ENCODE results near the gene ZIC2.

The ZIC2 gene

GRCh38 chr13:99995104-99995588 is 13.6 kb downstream of the ZIC2 start:
- Histone ChIP-seq H3K36me3 (ENCODE audit: insufficient read depth, low read length) (no peaks in the 10 kb centered on the region), H3K4me3 (ENCODE audit: low read depth, low read length) (no peak overlapping the region), H3K4me1 (ENCODE audit: control insufficient read depth, insufficient read depth, low read length, unreplicated experiment) (no peaks in the 10 kb centered on the region), H2AFZ (ENCODE audit: low read length, unreplicated experiment) (no peak overlapping the region), H3K79me2 (ENCODE audit: control insufficient read depth, insufficient read depth, low read length, unreplicated experiment) (no peaks in the 10 kb centered on the region), H3K27me3 (ENCODE audit: insufficient read depth, low read length) (peaks cover 95% of the 10 kb centered on the region), H3K27ac (ENCODE audit: low read depth, low read length) (no peak overlapping the region)

GRCh38 chr13:99995589-99996380 is 14.2 kb downstream of the ZIC2 start:
- Histone ChIP-seq H3K27me3 (ENCODE audit: insufficient read depth, low read length) (peaks cover 88% of the 10 kb centered on the region), H3K79me2 (ENCODE audit: control insufficient read depth, insufficient read depth, low read length, unreplicated experiment) (no peaks in the 10 kb centered on the region), H3K36me3 (ENCODE audit: insufficient read depth, low read length) (no peaks in the 10 kb centered on the region), H3K4me3 (ENCODE audit: low read depth, low read length) (no peak overlapping the region), H2AFZ (ENCODE audit: low read length, unreplicated experiment) (no peak overlapping the region), H3K27ac (ENCODE audit: low read depth, low read length) (no peak overlapping the region), H3K4me1 (ENCODE audit: control insufficient read depth, insufficient read depth, low read length, unreplicated experiment) (no peaks in the 10 kb centered on the region)

GRCh38 chr13:99996381-99996973 is 14.9 kb downstream of the ZIC2 start:
- peaks cover 81% of the 10 kb centered on the region for H3K27me3 ChIP-seq (ENCODE audit: insufficient read depth, low read length)
- no peaks in the 10 kb centered on the region for H3K79me2 ChIP-seq (ENCODE audit: control insufficient read depth, insufficient read depth, low read length, unreplicated experiment)
- H2AFZ ChIP-seq (ENCODE audit: low read length, unreplicated experiment) = no peak overlapping the region
- no peak overlapping the region for H3K4me3 ChIP-seq (ENCODE audit: low read depth, low read length)
- H3K36me3 ChIP-seq (ENCODE audit: insufficient read depth, low read length) = no peaks in the 10 kb centered on the region
- no peak overlapping the region for H3K27ac ChIP-seq (ENCODE audit: low read depth, low read length)
- no peaks in the 10 kb centered on the region for H3K4me1 ChIP-seq (ENCODE audit: control insufficient read depth, insufficient read depth, low read length, unreplicated experiment)

- no peak overlapping the region for H3K27ac ChIP-seq (ENCODE audit: low read depth, low read length)
- no peak overlapping the region for H3K4me3 ChIP-seq (ENCODE audit: low read depth, low read length)
- no peaks in the 10 kb centered on the region for H3K4me1 ChIP-seq (ENCODE audit: control insufficient read depth, insufficient read depth, low read length, unreplicated experiment)
- no peaks in the 10 kb centered on the region for H3K36me3 ChIP-seq (ENCODE audit: insufficient read depth, low read length)
- H3K27me3 ChIP-seq (ENCODE audit: insufficient read depth, low read length) = peaks cover 75% of the 10 kb centered on the region
- H2AFZ ChIP-seq (ENCODE audit: low read length, unreplicated experiment) = no peak overlapping the region
- no peaks in the 10 kb centered on the region for H3K79me2 ChIP-seq (ENCODE audit: control insufficient read depth, insufficient read depth, low read length, unreplicated experiment)
Observed at GRCh38 chr13:99997702-99998214, 16.2 kb downstream of the ZIC2 start.

- H3K36me3 ChIP-seq (ENCODE audit: insufficient read depth, low read length) = no peaks in the 10 kb centered on the region
- peaks cover 70% of the 10 kb centered on the region for H3K27me3 ChIP-seq (ENCODE audit: insufficient read depth, low read length)
- no peak overlapping the region for H2AFZ ChIP-seq (ENCODE audit: low read length, unreplicated experiment)
- no peaks in the 10 kb centered on the region for H3K79me2 ChIP-seq (ENCODE audit: control insufficient read depth, insufficient read depth, low read length, unreplicated experiment)
- H3K4me1 ChIP-seq (ENCODE audit: control insufficient read depth, insufficient read depth, low read length, unreplicated experiment) = no peaks in the 10 kb centered on the region
- no peak overlapping the region for H3K4me3 ChIP-seq (ENCODE audit: low read depth, low read length)
- H3K27ac ChIP-seq (ENCODE audit: low read depth, low read length) = no peak overlapping the region
Observed at GRCh38 chr13:99998261-99998660, 16.7 kb downstream of the ZIC2 start.

- Histone ChIP-seq H3K79me2 (ENCODE audit: control insufficient read depth, insufficient read depth, low read length, unreplicated experiment) (no peaks in the 10 kb centered on the region), H3K4me3 (ENCODE audit: low read depth, low read length) (no peak overlapping the region), H3K36me3 (ENCODE audit: insufficient read depth, low read length) (no peaks in the 10 kb centered on the region), H3K27ac (ENCODE audit: low read depth, low read length) (no peak overlapping the region), H3K27me3 (ENCODE audit: insufficient read depth, low read length) (no peaks in the 10 kb centered on the region), H3K4me1 (ENCODE audit: control insufficient read depth, insufficient read depth, low read length, unreplicated experiment) (no peaks in the 10 kb centered on the region), H2AFZ (ENCODE audit: low read length, unreplicated experiment) (no peak overlapping the region)
Observed at GRCh38 chr13:100014621-100015020, 33.0 kb downstream of the ZIC2 start.

- Histone ChIP-seq H3K27me3 (ENCODE audit: insufficient read depth, low read length) (no peaks in the 10 kb centered on the region), H3K4me1 (ENCODE audit: control insufficient read depth, insufficient read depth, low read length, unreplicated experiment) (no peaks in the 10 kb centered on the region), H2AFZ (ENCODE audit: low read length, unreplicated experiment) (no peak overlapping the region), H3K27ac (ENCODE audit: low read depth, low read length) (no peak overlapping the region), H3K79me2 (ENCODE audit: control insufficient read depth, insufficient read depth, low read length, unreplicated experiment) (no peaks in the 10 kb centered on the region), H3K4me3 (ENCODE audit: low read depth, low read length) (no peak overlapping the region), H3K36me3 (ENCODE audit: insufficient read depth, low read length) (no peaks in the 10 kb centered on the region)
Observed at GRCh38 chr13:100019780-100020356, 38.3 kb downstream of the ZIC2 start.

GRCh38 chr13:100022798-100023197 is 41.2 kb downstream of the ZIC2 start:
- no peaks in the 10 kb centered on the region for H3K4me1 ChIP-seq (ENCODE audit: control insufficient read depth, insufficient read depth, low read length, unreplicated experiment)
- H2AFZ ChIP-seq (ENCODE audit: low read length, unreplicated experiment) = no peak overlapping the region
- H3K36me3 ChIP-seq (ENCODE audit: insufficient read depth, low read length) = no peaks in the 10 kb centered on the region
- H3K79me2 ChIP-seq (ENCODE audit: control insufficient read depth, insufficient read depth, low read length, unreplicated experiment) = no peaks in the 10 kb centered on the region
- H3K27me3 ChIP-seq (ENCODE audit: insufficient read depth, low read length) = no peaks in the 10 kb centered on the region
- no peak overlapping the region for H3K4me3 ChIP-seq (ENCODE audit: low read depth, low read length)
- H3K27ac ChIP-seq (ENCODE audit: low read depth, low read length) = no peak overlapping the region

- H2AFZ ChIP-seq (ENCODE audit: low read length, unreplicated experiment) = no peak overlapping the region
- H3K79me2 ChIP-seq (ENCODE audit: control insufficient read depth, insufficient read depth, low read length, unreplicated experiment) = no peaks in the 10 kb centered on the region
- H3K4me1 ChIP-seq (ENCODE audit: control insufficient read depth, insufficient read depth, low read length, unreplicated experiment) = no peaks in the 10 kb centered on the region
- no peak overlapping the region for H3K4me3 ChIP-seq (ENCODE audit: low read depth, low read length)
- no peaks in the 10 kb centered on the region for H3K36me3 ChIP-seq (ENCODE audit: insufficient read depth, low read length)
- no peak overlapping the region for H3K27ac ChIP-seq (ENCODE audit: low read depth, low read length)
- no peaks in the 10 kb centered on the region for H3K27me3 ChIP-seq (ENCODE audit: insufficient read depth, low read length)
Observed at GRCh38 chr13:100024023-100024422, 42.4 kb downstream of the ZIC2 start.

GRCh38 chr13:100029933-100030332 is 48.3 kb downstream of the ZIC2 start:
- H3K79me2 ChIP-seq (ENCODE audit: control insufficient read depth, insufficient read depth, low read length, unreplicated experiment) = no peaks in the 10 kb centered on the region
- H2AFZ ChIP-seq (ENCODE audit: low read length, unreplicated experiment) = no peak overlapping the region
- no peak overlapping the region for H3K4me3 ChIP-seq (ENCODE audit: low read depth, low read length)
- H3K27me3 ChIP-seq (ENCODE audit: insufficient read depth, low read length) = no peaks in the 10 kb centered on the region
- no peaks in the 10 kb centered on the region for H3K36me3 ChIP-seq (ENCODE audit: insufficient read depth, low read length)
- no peak overlapping the region for H3K27ac ChIP-seq (ENCODE audit: low read depth, low read length)
- no peaks in the 10 kb centered on the region for H3K4me1 ChIP-seq (ENCODE audit: control insufficient read depth, insufficient read depth, low read length, unreplicated experiment)

All from ACC112 (cell line).